DND-41 (cell line): ENCODE data around the gene RHOF.
A peak's percentile ranks its signal among the peaks of the same experiment; 100 is the strongest.

ENCODE experiments used
- ATAC-seq: fragments of 200-7000 bp; cut with Tn5 transposase; 3 replicates; pipeline ENCODE4 v1.9.1; 2021; ENCODE audit warnings: low read depth; ENCODE audit not compliant: insufficient read depth
- DNase-seq: peaks from one replicate; pipeline ENCODE4 v3.0.0-alpha.2; 2020
- H2AFZ ChIP-seq: 2 replicates; pipeline ENCODE4 v1.6.0; 2012; ENCODE audit warnings: low read depth, low read length
- H3K27ac ChIP-seq: 2 replicates; pipeline ENCODE4 v1.5.1; 2012; ENCODE audit warnings: low read length, inconsistent platforms
- H3K27me3 ChIP-seq: fragments of 200-600 bp; sonication (generic); 2 replicates; pipeline ENCODE4 v1.6.0; 2012; ENCODE audit warnings: low read length, mild to moderate bottlenecking, inconsistent platforms; ENCODE audit not compliant: insufficient read depth, poor library complexity
- H3K36me3 ChIP-seq: 2 replicates; pipeline ENCODE4 v1.5.1; 2012; ENCODE audit warnings: low read length, inconsistent platforms; ENCODE audit not compliant: insufficient read depth
- H3K4me1 ChIP-seq: 2 replicates; pipeline ENCODE4 v1.5.1; 2012; ENCODE audit warnings: mild to moderate bottlenecking, low read length; ENCODE audit not compliant: insufficient read depth
- H3K4me2 ChIP-seq: 2 replicates; pipeline ENCODE4 v1.6.0; 2012; ENCODE audit warnings: mild to moderate bottlenecking, moderate library complexity, low read length, inconsistent platforms; ENCODE audit not compliant: insufficient read depth
- H3K4me3 ChIP-seq, 2 experiments: fragments of 200-600 bp in 1 of 2; shearing (Covaris generic) in 1 of 2; 2 replicates each; pipeline ENCODE4 v1.5.1; 2012 to 2016; ENCODE audit warnings: inconsistent platforms in 2 of 2, low read length in 2 of 2, mild to moderate bottlenecking in 2 of 2, low read depth in 1 of 2, moderate library complexity in 1 of 2
- H3K79me2 ChIP-seq: 2 replicates; pipeline ENCODE4 v1.6.0; 2012; ENCODE audit warnings: low read length, inconsistent platforms; ENCODE audit not compliant: insufficient read depth
- H3K9ac ChIP-seq: 2 replicates; pipeline ENCODE4 v1.6.0; 2012; ENCODE audit warnings: low read depth, mild to moderate bottlenecking, inconsistent platforms, low read length, moderate library complexity
- H3K9me3 ChIP-seq: 2 replicates; pipeline ENCODE4 v1.5.1; 2012; ENCODE audit warnings: low read length, moderate library complexity, mild to moderate bottlenecking, inconsistent platforms; ENCODE audit not compliant: insufficient read depth, severe bottlenecking
- H4K20me1 ChIP-seq: 2 replicates; pipeline ENCODE4 v1.6.0; 2012; ENCODE audit warnings: low read length; ENCODE audit not compliant: insufficient read depth
- EZH2 ChIP-seq: IDR thresholded peaks from 3 replicates; pipeline ENCODE4 v1.6.1; 2012; ENCODE audit warnings: borderline replicate concordance, low read depth, mild to moderate bottlenecking, moderate library complexity, low read length, inconsistent platforms; ENCODE audit not compliant: severe bottlenecking
- TF ChIP-seq, protein P1 (sequence below): IDR thresholded peaks from 2 replicates; pipeline ENCODE4 v1.5.1; 2012; ENCODE audit warnings: borderline replicate concordance, low read length, moderate library complexity, mild to moderate bottlenecking; ENCODE audit not compliant: poor library complexity, severe bottlenecking; ENCODE audit errors: extremely low read depth

The RHOF gene

DNA sequence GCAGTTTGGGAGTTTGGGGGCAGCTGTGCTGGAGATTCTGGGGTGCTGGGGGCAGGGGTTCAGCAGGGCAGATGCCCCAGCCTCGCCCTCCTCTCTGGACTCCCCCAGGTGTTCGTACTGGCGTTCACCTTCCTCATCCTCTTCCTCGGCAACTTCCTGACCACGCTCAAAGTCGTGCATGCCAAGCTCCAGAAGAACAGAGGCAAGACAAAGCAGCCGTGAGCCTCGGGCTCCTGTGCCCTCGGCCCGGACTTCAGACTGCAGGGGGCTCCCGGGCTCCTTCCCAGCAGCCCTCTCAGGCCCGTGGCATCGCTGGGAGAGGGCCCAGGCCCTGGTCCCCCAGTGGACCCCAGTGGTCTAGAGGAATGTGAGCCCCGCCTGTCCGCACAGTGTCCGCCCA, 18.0 kb downstream of the RHOF start:
- Histone ChIP-seq H4K20me1 (no peaks in the 10 kb centered on the region), H3K4me1 (peaks cover 7% of the 10 kb centered on the region), H3K4me3 (no peak overlapping the region), H3K79me2 (no peaks in the 10 kb centered on the region), H3K4me2 (no peak overlapping the region), H2AFZ (no peak overlapping the region), H3K36me3 (peaks cover 17% of the 10 kb centered on the region), H3K9ac (0 out of 2 replicates have a peak overlapping the region, but pooled peaks have one; percentile 36), H3K27me3 (no peaks in the 10 kb centered on the region), H3K27ac (no peak overlapping the region; the same call in 1 of the 2 replicates), H3K9me3 (no peaks in the 10 kb centered on the region)
- ATAC-seq (no peak), DNase-seq (no peak)
- no peak for TF ChIP-seq EZH2
- TF ChIP-seq, protein P1, sequence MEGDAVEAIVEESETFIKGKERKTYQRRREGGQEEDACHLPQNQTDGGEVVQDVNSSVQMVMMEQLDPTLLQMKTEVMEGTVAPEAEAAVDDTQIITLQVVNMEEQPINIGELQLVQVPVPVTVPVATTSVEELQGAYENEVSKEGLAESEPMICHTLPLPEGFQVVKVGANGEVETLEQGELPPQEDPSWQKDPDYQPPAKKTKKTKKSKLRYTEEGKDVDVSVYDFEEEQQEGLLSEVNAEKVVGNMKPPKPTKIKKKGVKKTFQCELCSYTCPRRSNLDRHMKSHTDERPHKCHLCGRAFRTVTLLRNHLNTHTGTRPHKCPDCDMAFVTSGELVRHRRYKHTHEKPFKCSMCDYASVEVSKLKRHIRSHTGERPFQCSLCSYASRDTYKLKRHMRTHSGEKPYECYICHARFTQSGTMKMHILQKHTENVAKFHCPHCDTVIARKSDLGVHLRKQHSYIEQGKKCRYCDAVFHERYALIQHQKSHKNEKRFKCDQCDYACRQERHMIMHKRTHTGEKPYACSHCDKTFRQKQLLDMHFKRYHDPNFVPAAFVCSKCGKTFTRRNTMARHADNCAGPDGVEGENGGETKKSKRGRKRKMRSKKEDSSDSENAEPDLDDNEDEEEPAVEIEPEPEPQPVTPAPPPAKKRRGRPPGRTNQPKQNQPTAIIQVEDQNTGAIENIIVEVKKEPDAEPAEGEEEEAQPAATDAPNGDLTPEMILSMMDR = no peak

DNA sequence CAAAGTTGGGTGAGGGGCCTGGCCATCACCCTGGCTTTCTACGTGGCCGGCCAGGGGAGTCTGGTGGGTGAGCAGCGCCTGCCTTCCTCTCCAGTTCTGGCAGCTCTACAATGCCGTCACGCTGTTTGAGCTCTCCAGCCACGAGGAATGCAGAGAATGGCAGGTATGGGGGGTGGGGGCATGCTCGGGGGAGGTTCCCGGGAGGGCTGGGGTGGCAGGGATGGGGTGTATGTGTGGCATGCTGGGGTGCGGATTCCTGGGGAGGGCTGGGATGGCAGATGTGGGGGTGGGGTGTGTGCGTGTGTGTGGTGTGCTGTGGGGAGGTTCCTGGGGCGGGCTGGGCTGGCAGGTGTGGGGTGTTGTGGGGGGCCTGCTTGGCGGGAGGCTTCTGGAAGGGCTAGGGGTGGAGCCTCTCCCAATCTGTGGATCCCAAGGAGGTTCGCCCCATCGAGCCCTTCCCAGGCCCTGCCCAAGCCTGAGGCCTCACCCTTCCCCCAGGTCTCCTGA, 18.5 kb downstream of the RHOF start:
- Histone ChIP-seq H3K27me3 (no peaks in the 10 kb centered on the region), H3K4me1 (peaks cover 7% of the 10 kb centered on the region), H4K20me1 (no peaks in the 10 kb centered on the region), H3K9ac (no peak overlapping the region), H3K4me2 (no peak overlapping the region), H2AFZ (no peak overlapping the region), H3K9me3 (no peaks in the 10 kb centered on the region), H3K27ac (no peak overlapping the region), H3K4me3 (no peak overlapping the region), H3K36me3 (peaks cover 13% of the 10 kb centered on the region), H3K79me2 (no peaks in the 10 kb centered on the region)
- no peak for DNase-seq
- TF ChIP-seq, protein P1 = no peak
- no peak for TF ChIP-seq EZH2
- ATAC-seq = no peak

DNA sequence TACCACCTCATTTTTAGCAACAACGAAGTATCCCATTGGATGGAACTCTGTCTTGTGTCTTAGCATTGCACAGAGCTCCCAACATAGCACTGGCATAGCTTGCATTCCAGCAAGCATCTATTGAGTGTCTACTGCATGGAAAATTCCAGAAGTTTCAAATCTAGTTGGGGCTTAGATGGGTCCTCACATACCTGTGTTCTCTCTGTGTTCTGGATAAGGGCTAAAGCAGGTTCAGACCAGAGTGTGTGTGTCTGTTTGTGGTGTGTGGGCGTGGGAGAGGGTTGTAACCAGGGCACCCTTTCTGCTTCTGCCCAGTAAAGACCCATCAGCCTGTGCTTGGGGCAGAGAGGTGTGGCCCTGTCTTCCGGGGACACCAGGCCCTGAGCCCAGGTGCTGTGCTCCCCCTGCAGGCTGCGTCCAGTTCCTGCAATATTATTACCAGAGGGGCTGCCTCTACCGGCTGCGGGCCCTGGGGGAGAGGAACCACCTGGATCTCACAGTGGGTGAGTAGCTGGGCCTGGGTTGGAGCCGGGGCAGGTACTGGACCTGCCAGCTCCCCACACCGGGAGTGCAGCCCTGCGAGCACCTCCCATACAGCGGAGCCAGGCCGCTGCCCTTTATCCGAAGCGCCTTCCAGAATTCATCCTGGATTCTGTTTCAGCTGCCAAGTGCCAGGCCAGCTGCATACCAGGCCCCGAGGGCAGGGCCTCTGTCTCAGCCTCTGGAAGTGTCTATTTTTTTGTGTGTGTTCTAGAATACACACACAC, 20.3 kb downstream of the RHOF start:
- Histone ChIP-seq H3K36me3 (no peaks in the 10 kb centered on the region), H3K27ac (no peak overlapping the region), H2AFZ (no peak overlapping the region), H3K4me2 (no peak overlapping the region), H3K27me3 (no peaks in the 10 kb centered on the region), H3K4me1 (peaks cover 7% of the 10 kb centered on the region), H3K4me3 (no peak overlapping the region), H3K9ac (no peak overlapping the region), H3K79me2 (no peaks in the 10 kb centered on the region), H3K9me3 (no peaks in the 10 kb centered on the region), H4K20me1 (no peaks in the 10 kb centered on the region)
- peak; percentile 75 for DNase-seq
- TF ChIP-seq, protein P1 = peak; percentile 83
- TF ChIP-seq EZH2 = no peak
- peak; percentile 74 for ATAC-seq
